Right forelimb (tissue), 1 donor: ENCODE measurements around the gene FAM47A.

Experiments
- DNase-seq: peaks from one replicate; pipeline ENCODE4 v3.0.0-alpha.2; 2018

The FAM47A gene

DNA sequence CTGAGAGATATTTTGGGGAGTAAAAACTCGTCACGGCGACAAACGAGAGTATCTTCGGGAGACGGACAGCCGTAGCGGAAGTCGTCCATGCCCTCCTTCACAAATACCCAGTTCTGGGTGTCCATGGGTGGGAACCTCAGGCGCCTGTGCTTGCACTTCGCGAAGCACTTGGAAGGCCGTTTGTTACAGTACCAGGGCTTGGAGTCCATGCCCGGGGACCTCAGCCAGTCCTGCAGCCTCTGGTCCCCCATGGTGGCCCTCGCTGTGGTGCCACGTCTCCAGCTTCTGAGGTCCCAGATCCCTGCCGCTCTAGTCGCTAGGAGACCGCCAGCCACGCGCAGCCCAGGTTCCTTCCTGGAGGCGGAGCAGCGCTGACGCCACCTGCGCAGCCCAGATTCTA is at the start of gene FAM47A:
TSS of gene FAM47A (minus strand) at position 287 of the 400 bp plus-strand sequence. CDS start at position 251, 36 bp downstream.
- no peak for DNase-seq

DNA sequence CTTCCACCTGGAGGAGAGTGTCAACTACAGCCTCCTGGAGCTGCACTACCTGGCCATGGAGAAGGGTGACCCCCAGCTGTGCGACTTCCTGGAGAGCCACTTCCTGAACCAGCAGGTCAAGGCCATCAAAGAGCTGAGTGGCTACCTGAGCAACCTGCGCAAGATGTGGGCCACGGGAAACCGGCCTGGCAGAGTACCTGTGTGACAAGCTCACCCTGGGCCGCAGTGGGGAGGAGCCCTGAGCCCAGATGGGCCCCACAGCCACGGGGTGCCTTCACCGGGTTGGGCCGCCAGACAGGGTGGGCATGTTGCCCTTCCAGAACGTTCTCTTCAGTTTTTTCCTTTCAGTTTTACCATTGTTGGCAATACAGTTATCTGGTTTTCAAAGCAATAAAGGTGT is 15.2 kb upstream of the FAM47A start:
- DNase-seq, result no peak

GRCh38 chrX:34146906-34147305 is 14.8 kb upstream of the FAM47A start:
- DNase-seq, result no peak

DNA sequence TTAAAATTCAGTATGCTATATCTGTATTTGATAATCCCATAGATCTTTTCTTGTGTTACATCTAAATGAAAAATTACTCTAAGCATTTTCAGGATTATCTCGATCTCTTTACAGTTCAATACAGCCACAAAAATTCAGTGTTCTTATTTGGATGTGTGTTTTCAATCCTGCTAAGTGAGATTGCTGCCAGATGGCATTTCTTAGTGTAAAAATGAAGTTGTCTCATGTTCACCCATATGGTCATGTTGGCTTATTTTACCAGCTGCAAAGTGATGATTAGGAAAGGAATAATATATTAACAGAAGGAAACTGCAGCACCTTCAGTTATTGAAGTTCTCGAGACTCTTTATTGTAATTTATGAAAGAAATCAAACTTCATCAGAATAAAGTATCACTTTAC is 12.1 kb upstream of the FAM47A start:
- DNase-seq, result no peak

GRCh38 chrX:34140816-34141215 is 8.7 kb upstream of the FAM47A start:
- no peak for DNase-seq

- DNase-seq, result no peak
These were observed 952 bp downstream of the FAM47A start for GRCh38 chrX:34130980-34131744.

DNA sequence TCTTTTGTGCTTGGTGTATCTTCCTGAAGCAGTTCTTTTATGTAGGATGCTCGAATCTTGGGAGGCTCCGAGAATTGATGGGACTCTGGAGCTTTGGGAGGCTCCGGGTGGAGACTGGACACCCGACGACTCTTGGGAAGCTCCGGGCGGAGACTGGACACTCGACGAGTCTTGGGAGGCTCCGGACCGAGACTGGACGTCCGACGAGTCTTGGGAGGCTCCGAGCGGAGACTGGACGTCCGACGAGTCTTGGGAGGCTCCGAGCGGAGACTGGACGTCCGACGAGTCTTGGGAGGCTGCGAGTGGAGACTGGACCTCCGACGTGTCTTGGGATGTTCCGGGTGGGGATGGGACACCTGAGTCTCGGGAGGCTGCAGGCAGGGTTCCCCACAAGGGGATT is 1.6 kb downstream of the FAM47A start:
- no peak for DNase-seq

DNA sequence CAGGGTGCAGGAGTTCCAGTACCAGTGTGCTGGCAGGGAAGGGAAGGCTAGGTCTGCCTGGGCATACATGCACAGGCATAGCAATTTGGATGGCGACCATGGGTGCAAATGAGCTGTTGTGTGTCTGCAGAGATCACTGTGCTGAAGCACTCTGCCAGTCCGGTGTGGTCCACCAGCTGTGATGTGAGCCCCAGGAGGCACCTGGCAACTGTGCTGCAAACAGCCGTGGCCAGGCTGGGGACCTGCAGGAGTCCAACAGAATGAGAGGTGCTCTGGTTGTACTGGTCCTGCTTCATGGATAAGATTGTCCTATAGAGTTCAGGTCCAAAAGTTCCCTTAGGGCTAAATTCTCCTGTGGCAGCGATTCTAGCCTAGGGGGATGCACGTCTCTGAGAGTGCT is 6.1 kb downstream of the FAM47A start:
- no peak for DNase-seq

GRCh38 chrX:34119122-34119521 is 13.0 kb downstream of the FAM47A start:
- DNase-seq, result no peak

DNA sequence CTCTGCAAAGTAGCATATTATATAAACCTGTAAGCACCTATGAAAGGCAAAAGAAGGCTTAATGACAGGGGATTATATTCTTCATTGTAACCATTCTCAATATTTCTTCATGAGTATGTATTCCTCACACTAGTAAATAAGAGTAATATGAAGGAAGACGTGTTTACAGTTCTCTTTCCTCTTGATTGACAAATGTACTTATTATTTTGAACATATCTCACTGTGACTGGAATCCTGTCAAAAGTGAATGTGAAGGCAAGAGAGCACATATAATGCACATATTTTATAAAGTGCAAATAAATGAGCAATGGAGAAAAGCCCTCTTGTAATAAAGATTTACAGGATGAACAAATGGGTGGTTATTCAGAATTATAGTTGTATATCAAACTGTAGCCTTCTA is 19.7 kb downstream of the FAM47A start:
- DNase-seq, result no peak
